Heart right ventricle (tissue), 16 donors: ENCODE data around the gene TBX15. TPM values are rescaled to one million over a fixed set of nuclear protein-coding genes. Genes with fewer than 3 reads are reported as not detected.

Experiments used
- ATAC-seq, 8 donors: fragments of 200-7000 bp; cut with Tn5 transposase; one replicate each; pipeline ENCODE4 v1.9.1; 2020; ENCODE audit warnings: mild to moderate bottlenecking in 8 of 8, moderate library complexity in 8 of 8, moderate number of reproducible peaks in 1 of 8
- DNase-seq, 2 donors: peaks; one replicate each; pipeline ENCODE4 v3.0.0-alpha.2; 2020
- H3K27ac ChIP-seq, 10 donors: fragments of 200-600 bp; sonication (generic) in 2 of 10; one replicate each; pipeline versions ENCODE4 v1.5.0 to v1.8.0; 2020 to 2022; ENCODE audit warnings: mild to moderate bottlenecking in 3 of 10
- H3K27me3 ChIP-seq, 7 donors: fragments of 200-600 bp; one replicate each; pipeline ENCODE4 v1.8.0; 2021 to 2022; ENCODE audit warnings: mild to moderate bottlenecking in 2 of 7
- H3K36me3 ChIP-seq, 9 donors: fragments of 200-600 bp; sonication (generic) in 1 of 9; one replicate each; pipeline versions ENCODE4 v1.5.0 to v1.8.0; 2020 to 2022; ENCODE audit warnings: mild to moderate bottlenecking in 2 of 9
- H3K4me1 ChIP-seq, 9 donors: fragments of 200-600 bp; sonication (generic) in 1 of 9; one replicate each; pipeline versions ENCODE4 v1.5.0 to v1.8.0; 2020 to 2022; ENCODE audit warnings: mild to moderate bottlenecking in 4 of 9
- H3K4me3 ChIP-seq, 10 donors: fragments of 200-600 bp; sonication (generic) in 2 of 10; one replicate each; pipeline versions ENCODE4 v1.5.0 to v1.8.0; 2020 to 2022; ENCODE audit warnings: mild to moderate bottlenecking in 7 of 10, moderate library complexity in 2 of 10
- H3K9me3 ChIP-seq, 11 donors: fragments of 200-600 bp in 10 of 11; sonication (generic) in 2 of 11; one replicate each; pipeline versions ENCODE4 v1.5.0 to v1.8.0; 2013 to 2022; ENCODE audit warnings: mild to moderate bottlenecking in 2 of 11, control low read depth in 1 of 11, moderate library complexity in 1 of 11
- CTCF ChIP-seq, 9 donors: fragments of 200-600 bp; sonication (generic) in 2 of 9; IDR thresholded peaks; one replicate each; pipeline versions ENCODE4 v1.5.0 to v1.8.0; 2021 to 2022; ENCODE audit warnings: antibody characterized with exemption in 9 of 9, mild to moderate bottlenecking in 5 of 9, moderate library complexity in 1 of 9
- WGBS, 2 donors: extraction: QIAGEN DNeasy Blood & Tissue Kit; methylation state at CpG; one replicate each; pipeline ENCODE4 v1.1.7; 2013; ENCODE audit warnings: inconsistent platforms in 1 of 2; 5-methylcytosine and 5-hydroxymethylcytosine counted together
- intact Hi-C, 10 donors: fragments of 100-400 bp; cut with DNase I; formaldehyde crosslinking; loops; one replicate each; pipeline versions ENCODE4 v1.11.1 to v1.14.2; 2022
- polyA plus RNA-seq, 2 donors: library from polyadenylated mRNA; stranded (reverse); fragments of 200-250 nt; gene quantifications; one replicate each; pipeline ENCODE4 v1.2.3, GENCODE V29; 2013
- total RNA-seq, 10 donors: library from RNA; stranded (reverse); fragmentation: NEBNext Ultra II Directional in 3 of 10; extraction: Animal tissue kit (Norgen Biotek cat#: 25700) in 3 of 10; gene quantifications; one replicate each; pipeline versions ENCODE4 v1.2.1 to v1.2.4, GENCODE V29; 2021 to 2023
- donor health status: Arrhythmogenic right ventricular cardiomyopathy.
- donor health status: ischemic (EF 13 %, LVEDD 7.1; RV severe dilation, severe dysfunction).
- donor health status: healthy with polysubstance abuse.
- donor health status: DM: no; HTN: yes; CAD: no.
- donor health status: DM: no; HTN: no; CAD: no.
- donor health status: ischemic (EF 25% LVEDD 6.9; RV normal size, moderate dysfunction).
- donor health status: ischemic (EF 25% LVEDD 5.7; RV mildly dilated, moderate dysfunction).
- donor health status: healthy.
- donor health status: DM: yes; HTN: yes; CAD: no.
- donor health status: Ischemic cardiomyopathy.
- donor health status: ischemic (EF 35%, LVEDD 5.7; RV mildly dilated, moderate dysfunction).
- donor health status: nonischemic (EF 11% LVEDD 7.7; RV severe dilation, severe dysfunction).
- donor health status: DM: yes; HTN: yes; CAD: no.
- donor health status: PGD.
- donor health status: ischemic (EF 29% LVEDD 5.4; RV normal size, mild dysfunction).
- donor health status: nonischemic (EF 23%, LVEDD 6.1; RV moderate dilation, normal function).

Gene TBX15
- total and polyA plus RNA-seq, 12 donors = 0.18 to 1.1 (median 0.47) TPM

- no peak overlapping the region for H3K4me3 ChIP-seq
- peaks cover 0 to 44% (median 26%) of the 10 kb centered on the region in 9 donors for H3K4me1 ChIP-seq
- H3K27ac ChIP-seq = no peak overlapping the region
- intact Hi-C loops = no loop called here
- TF ChIP-seq CTCF (IDR thresholded peaks at IDR 0.05) = no peak
- 21 to 43% methylated on average over 1 of the region's 1 CpG for WGBS, 2 donors
- H3K9me3 ChIP-seq = no peaks in the 10 kb centered on the region
- H3K27me3 ChIP-seq = peaks cover under 1 to 100% (median 100%) of the 10 kb centered on the region in 7 donors
- no peak for DNase-seq
- no peak for ATAC-seq
- H3K36me3 ChIP-seq = no peaks in the 10 kb centered on the region
Measured at GRCh38 chr1:118981436-118981835, 6.7 kb downstream of the TBX15 start.

- no peak for TF ChIP-seq CTCF (IDR thresholded peaks at IDR 0.05)
Measured at GRCh38 chr1:118979754-118980575, 8.2 kb downstream of the TBX15 start.

DNA sequence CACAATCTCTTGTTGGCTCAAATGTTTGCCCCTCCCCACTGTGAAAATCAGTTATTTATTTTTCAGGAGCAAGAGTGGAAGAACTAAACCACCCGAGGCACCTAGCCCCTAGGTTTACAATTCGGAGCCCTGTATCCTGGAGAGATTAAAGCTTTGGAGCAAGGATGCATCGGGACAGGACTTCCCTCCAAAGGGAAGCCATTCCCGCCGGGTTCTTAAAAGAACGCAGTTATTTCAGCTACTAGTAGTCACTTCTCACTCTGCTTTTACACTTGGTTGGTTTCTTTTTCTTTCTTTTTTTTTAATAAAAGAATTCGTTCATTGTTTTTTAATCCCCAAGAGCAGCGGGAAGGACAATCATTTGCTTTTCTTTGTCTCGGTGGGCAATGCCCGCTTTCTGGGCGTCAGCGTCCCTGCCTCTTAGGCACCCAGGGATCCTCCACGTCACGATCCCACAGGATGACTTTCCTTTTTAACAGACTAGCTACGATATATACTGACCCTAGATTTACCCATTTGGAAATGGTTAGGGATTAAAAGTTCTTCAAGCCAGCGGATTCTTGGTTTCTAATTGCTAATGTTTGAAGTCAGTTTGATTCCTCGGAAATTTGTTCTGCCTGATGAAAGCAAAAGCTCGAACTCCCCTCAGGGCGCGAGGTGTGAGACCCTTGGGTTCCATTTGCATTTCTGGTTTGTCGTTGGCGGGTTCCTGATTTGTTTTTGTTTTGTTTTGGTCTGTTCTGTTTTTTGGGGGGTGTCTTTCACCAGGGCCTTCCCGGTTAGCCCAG lies 9.0 kb downstream of the TBX15 start:
- peaks cover 0 to 99% (median 99%) of the 10 kb centered on the region in 7 donors for H3K27me3 ChIP-seq
- no peak overlapping the region for H3K27ac ChIP-seq
- H3K9me3 ChIP-seq = no peaks in the 10 kb centered on the region
- H3K4me1 ChIP-seq = peaks cover 0 to 21% (median 11%) of the 10 kb centered on the region in 9 donors
- TF ChIP-seq CTCF (IDR thresholded peaks at IDR 0.05) = no peak
- DNase-seq = no peak
- no peak for ATAC-seq
- no peaks in the 10 kb centered on the region for H3K36me3 ChIP-seq
- H3K4me3 ChIP-seq = peak overlapping the region in 6 of 10 donors; percentile 4 to 24 (median 19)
- intact Hi-C loops = no loop called here
- 11 to 16% methylated on average over 23 of the region's 23 CpGs for WGBS, 2 donors

More at GRCh38 chr1:118979754-118980575, 8.2 kb downstream of the TBX15 start:
- WGBS, 2 donors = 10 to 11% methylated on average over 59 of the region's 59 CpGs
- Histone ChIP-seq H3K4me1 (peaks cover 0 to 29% (median 20%) of the 10 kb centered on the region in 9 donors), H3K27me3 (peaks cover 0 to 100% (median 99%) of the 10 kb centered on the region in 7 donors), H3K9me3 (no peaks in the 10 kb centered on the region), H3K4me3 (peak overlapping the region in 6 of 10 donors; percentile 4 to 24 (median 19)), H3K36me3 (no peaks in the 10 kb centered on the region), H3K27ac (no peak overlapping the region)
- intact Hi-C loops = no loop called here
- DNase-seq (no peak), ATAC-seq (peak in 1 of 8 donors; percentile 33)

GRCh38 chr1:118977600-118977999 lies 10.5 kb downstream of the TBX15 start:
- intact Hi-C loops = no loop called here

More at GRCh38 chr1:118977600-118977999, 10.5 kb downstream of the TBX15 start:
- 67 to 69% methylated on average over 2 of the region's 2 CpGs for WGBS, 2 donors
- Histone ChIP-seq H3K9me3 (no peaks in the 10 kb centered on the region), H3K4me3 (no peak overlapping the region), H3K4me1 (peaks cover 0 to 15% (median 7%) of the 10 kb centered on the region in 9 donors), H3K36me3 (no peaks in the 10 kb centered on the region), H3K27ac (no peak overlapping the region), H3K27me3 (peaks cover 0 to 99% (median 91%) of the 10 kb centered on the region in 7 donors)
- TF ChIP-seq CTCF (IDR thresholded peaks at IDR 0.05) = no peak
- no peak for DNase-seq
- no peak for ATAC-seq
